HepG2 (cell line): ENCODE data around the gene TMEM79. TPM values are rescaled to one million over a fixed set of nuclear protein-coding genes. Genes with fewer than 3 reads are reported as not detected.

Experiments
- ATAC-seq: fragments of 200-7000 bp; cut with Tn5 transposase; 3 replicates; pipeline ENCODE4 v1.9.1; 2020; ENCODE audit warnings: mild to moderate bottlenecking, moderate library complexity
- BruUV-seq: library from RNA; stranded (reverse); fragments of 400-500 nt; replicated peaks from 2 replicates; lab custom pipeline; 2021; lab: Mats Ljungman, UMichigan
- CTCF ChIA-PET: fragments of 300-600 bp; formaldehyde crosslinking; extraction: SDS; loops from one replicate; lab custom pipeline; 2021; ENCODE audit warnings: low total read pairs, inconsistent platforms, low intra/inter-chr PET ratio; lab: Yijun Ruan, JAX
- POLR2A ChIA-PET: fragments of 350-600 bp; sonication (Branson Sonifier 250); formaldehyde crosslinking; loops from one replicate; lab custom pipeline; 2020; ENCODE audit warnings: antibody characterized with exemption, inconsistent platforms; lab: Yijun Ruan, JAX
- DNase-seq: peaks from one replicate; pipeline ENCODE4 v3.0.0-alpha.2; 2015; ENCODE audit warnings: low spot score
- FAIRE-seq: peaks from 3 replicates; lab custom pipeline; 2011; peaks lifted over from hg19 to GRCh38; lab: Jason Lieb, UNC
- H2AFZ ChIP-seq: one replicate; pipeline ENCODE4 v1.6.1; 2011; ENCODE audit warnings: low read length, inconsistent platforms
- H3K27ac ChIP-seq: fragments of 300-600 bp; 3 replicates; pipeline ENCODE4 v1.8.0; 2011; ENCODE audit warnings: mixed run types, mild to moderate bottlenecking, mixed read lengths, low read length, inconsistent platforms; ENCODE audit not compliant: insufficient read depth; ENCODE audit errors: extremely low read length
- H3K27me3 ChIP-seq, 2 experiments: fragments of 200-600 bp in 1 of 2; 2 replicates in 1 of 2; 3 replicates in 1 of 2; pipeline versions ENCODE4 v1.6.0 to v1.8.0; 2011; ENCODE audit warnings: low read length in 2 of 2, mild to moderate bottlenecking in 2 of 2, moderate library complexity in 2 of 2, inconsistent platforms in 1 of 2; ENCODE audit not compliant: insufficient read depth in 2 of 2, control insufficient read depth in 1 of 2
- H3K36me3 ChIP-seq, 2 experiments: fragments of 200-600 bp in 1 of 2; replicated peaks in 1 of 2; 2 replicates in 1 of 2; 3 replicates in 1 of 2; pipeline versions ENCODE4 v1.5.1 to v1.8.0; 2011; ENCODE audit warnings: low read length in 2 of 2, inconsistent platforms in 1 of 2; ENCODE audit not compliant: insufficient read depth in 2 of 2, control insufficient read depth in 1 of 2
- H3K4me1 ChIP-seq: 2 replicates; pipeline ENCODE4 v1.5.1; 2012; ENCODE audit warnings: low read length, inconsistent platforms; ENCODE audit not compliant: insufficient read depth
- H3K4me2 ChIP-seq: 2 replicates; pipeline ENCODE4 v1.6.0; 2011; ENCODE audit warnings: low read depth, low read length, inconsistent platforms
- H3K4me3 ChIP-seq, 3 experiments: fragments of 200-600 bp in 1 of 3; sonication (generic), shearing (Covaris generic) in 1 of 3; replicated peaks in 1 of 3; 2 replicates each; pipeline ENCODE4 v1.5.1; 2011 to 2016; ENCODE audit warnings: low read length in 3 of 3, inconsistent platforms in 2 of 3, low read depth in 2 of 3, mild to moderate bottlenecking in 2 of 3, control low read depth in 1 of 3, mixed read lengths in 1 of 3; ENCODE audit not compliant: insufficient read depth in 1 of 3
- H3K79me2 ChIP-seq: one replicate; pipeline ENCODE4 v1.6.1; 2011; ENCODE audit warnings: low read length, inconsistent platforms; ENCODE audit not compliant: insufficient read depth
- H3K9ac ChIP-seq: 2 replicates; pipeline ENCODE4 v1.6.0; 2011; ENCODE audit warnings: mild to moderate bottlenecking, low read depth, low read length, inconsistent platforms; ENCODE audit not compliant: insufficient read depth
- H3K9me3 ChIP-seq: 2 replicates; pipeline ENCODE4 v1.5.1; 2012; ENCODE audit warnings: mild to moderate bottlenecking, low read length
- H4K20me1 ChIP-seq: 2 replicates; pipeline ENCODE4 v1.6.0; 2011; ENCODE audit warnings: inconsistent platforms, mild to moderate bottlenecking, low read length, moderate library complexity; ENCODE audit not compliant: insufficient read depth
- ADNP ChIP-seq: sonication (generic); formaldehyde crosslinking; IDR thresholded peaks from 2 replicates; pipeline ENCODE4 v1.4.0; 2020; ENCODE audit warnings: missing genetic modification reagents
- CEBPZ ChIP-seq: IDR thresholded peaks from 2 replicates; pipeline ENCODE4 v1.6.1; 2012; ENCODE audit warnings: low read length, improper control_type of control experiment
- JDP2 ChIP-seq: sonication (generic); formaldehyde crosslinking; IDR thresholded peaks from 2 replicates; pipeline ENCODE4 v1.8.1; 2022; ENCODE audit warnings: missing genetic modification reagents, borderline replicate concordance
- NFE2L2 ChIP-seq: fragments of 150-350 bp; IDR thresholded peaks from 2 replicates; pipeline ENCODE4 v1.6.1; 2014; ENCODE audit warnings: low read length
- NR2C2 ChIP-seq: sonication (generic); formaldehyde crosslinking; IDR thresholded peaks from 2 replicates; pipeline ENCODE4 v1.4.0; 2020; ENCODE audit warnings: missing genetic modification reagents, mild to moderate bottlenecking, moderate library complexity, borderline replicate concordance
- PAX8 ChIP-seq: sonication (generic); formaldehyde crosslinking; IDR thresholded peaks from 2 replicates; pipeline ENCODE4 v1.8.0; 2022; ENCODE audit warnings: mild to moderate bottlenecking, missing genetic modification reagents, borderline replicate concordance
- PHF20 ChIP-seq: sonication (generic); formaldehyde crosslinking; IDR thresholded peaks from 2 replicates; pipeline ENCODE4 v1.5.0; 2020; ENCODE audit warnings: mild to moderate bottlenecking, missing genetic modification reagents
- SIN3A ChIP-seq: IDR thresholded peaks from 2 replicates; pipeline ENCODE4 v1.6.1; 2011; ENCODE audit warnings: low read depth, mild to moderate bottlenecking, control low read depth, low read length, borderline replicate concordance
- ZBTB39 ChIP-seq: sonication (generic); formaldehyde crosslinking; IDR thresholded peaks from 2 replicates; pipeline ENCODE4 v1.5.0; 2020; ENCODE audit warnings: missing genetic modification reagents
- ZNF432 ChIP-seq: sonication (generic); formaldehyde crosslinking; IDR thresholded peaks from 2 replicates; pipeline ENCODE4 v1.5.0; 2020; ENCODE audit warnings: missing genetic modification reagents, mild to moderate bottlenecking, borderline replicate concordance
- ZNF577 ChIP-seq: sonication (generic); formaldehyde crosslinking; IDR thresholded peaks from 2 replicates; pipeline ENCODE4 v1.4.0; 2020; ENCODE audit warnings: mild to moderate bottlenecking, low read depth, missing genetic modification reagents, borderline replicate concordance
- ZNF800 ChIP-seq: sonication (generic); formaldehyde crosslinking; IDR thresholded peaks from 2 replicates; pipeline ENCODE4 v1.4.0; 2020; ENCODE audit warnings: missing genetic modification reagents
- WGBS: methylation state at CpG from one replicate; pipeline ENCODE4 v1.1.6; 2017; ENCODE audit warnings: low lambda C conversion rate; 5-methylcytosine and 5-hydroxymethylcytosine counted together
- in situ Hi-C: cut with HindIII; loops from 2 replicates; pipeline ENCODE4 v1.10.0; 2017; ENCODE audit warnings: low pct_unique_long_range_greater_than_20kb; ENCODE audit not compliant: extremely low pct_ligation_motif_present
- intact Hi-C: fragments of 100-400 bp; cut with micrococcal nuclease; formaldehyde crosslinking; loops from one replicate; pipeline ENCODE4 v1.10.0; 2022; ENCODE audit not compliant: unreplicated experiment
- polyA plus RNA-seq, 8 experiments: library from polyadenylated mRNA; depleted of rRNA in 3 of 8; stranded (reverse) in 7 of 8; unstranded in 1 of 8; fragments of >200 nt; fragmentation: Illumina TruSeq in 4 of 8; extraction: Trizol in 4 of 8; gene quantifications; 2 replicates each; pipeline versions ENCODE4 v1.2.1 to v1.2.3, GENCODE V29; 2011 to 2016; ENCODE audit warnings: low read depth in 4 of 8, missing spikeins in 1 of 8, mixed read lengths in 1 of 8; ENCODE audit not compliant: insufficient read depth in 1 of 8
- total RNA-seq, 5 experiments: library from RNA; depleted of rRNA; stranded (reverse); fragments of >200 nt; fragmentation: Illumina TruSeq; extraction: Trizol; gene quantifications; 2 replicates each; pipeline ENCODE4 v1.2.3, GENCODE V29; 2016; ENCODE audit warnings: low read depth in 1 of 5
- TF ChIP-seq, protein P1 (sequence below): IDR thresholded peaks from 2 replicates; pipeline ENCODE4 v1.6.1; 2012; ENCODE audit warnings: inconsistent platforms
- TF ChIP-seq, protein P2 (sequence below): sonication (generic); formaldehyde crosslinking; IDR thresholded peaks from 2 replicates; pipeline ENCODE4 v1.4.0; 2020; ENCODE audit warnings: mild to moderate bottlenecking, missing genetic modification reagents

Gene TMEM79
- total and polyA plus RNA-seq, 2 of the 13 experiments (the other 11 are each of a cell fraction or from before 2014, with no cell fraction given): 1.2 to 1.9 TPM

DNA sequence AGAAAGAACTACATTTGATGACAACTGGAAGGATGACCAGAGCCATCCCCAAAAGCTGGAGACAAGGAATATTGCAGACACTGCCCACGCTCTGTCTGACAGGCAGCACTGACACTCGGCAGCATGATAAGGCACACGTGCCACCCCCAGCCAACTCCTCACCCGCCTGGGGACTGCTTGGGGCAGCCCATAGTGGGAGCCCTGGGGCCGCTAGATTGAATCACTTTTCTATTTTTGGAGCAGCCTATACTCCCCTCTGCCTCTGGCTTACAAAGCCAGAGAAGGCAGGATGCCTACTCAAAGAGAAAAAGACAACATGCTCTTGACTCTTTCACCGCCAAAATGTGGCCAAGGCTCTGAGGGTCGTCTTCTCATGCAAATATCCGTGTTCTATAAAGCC is 2.8 kb upstream of the TMEM79 start:
- intact Hi-C loops (no loop called here), in situ Hi-C loops (no loop called here)
- no TSS peak for BruUV-seq
- DNase-seq (no peak), ATAC-seq (peak; percentile 4; the same call in 1 of the 3 replicates), FAIRE-seq (no peak)
- peak overlapping the region; percentile 71 to 95 (median 87) for H3K4me3 ChIP-seq
- H3K27ac ChIP-seq: peak overlapping the region; percentile 78
- peaks cover 33% of the 10 kb centered on the region for H3K4me1 ChIP-seq
- H2AFZ ChIP-seq: no peak overlapping the region
- peak overlapping the region; percentile 96 for H3K9ac ChIP-seq
- H3K36me3 ChIP-seq: peaks cover 18 to 44% of the 10 kb centered on the region in 2 experiments
- peaks cover 14% of the 10 kb centered on the region for H4K20me1 ChIP-seq
- no peaks in the 10 kb centered on the region for H3K9me3 ChIP-seq
- ChIA-PET POLR2A (interaction anchor here (0.7 to 7.1 kb wide), 7 partner anchors 9 to 136 kb away, joined by 3 to 115 read pairs (median 9); partner anchors contain the start of genes CCT3, GLMP, PAQR6 and TSACC), CTCF (no interaction called here)
- 45% methylated on average over 7 of the region's 8 CpGs for WGBS
- peak overlapping the region; percentile 88 for H3K4me2 ChIP-seq
- H3K27me3 ChIP-seq: no peaks in the 10 kb centered on the region; a peak in 1 of 5 replicates
- H3K79me2 ChIP-seq: peaks cover 50% of the 10 kb centered on the region
- no peak for TF ChIP-seq CEBPZ
- TF ChIP-seq PHF20 (CRISPR knock-in tag): no peak
- TF ChIP-seq ZNF577 (CRISPR knock-in tag): no peak
- TF ChIP-seq NFE2L2: no peak
- no peak for TF ChIP-seq NR2C2 (CRISPR knock-in tag)
- no peak for TF ChIP-seq PAX8 (CRISPR knock-in tag)
- TF ChIP-seq, protein P1, sequence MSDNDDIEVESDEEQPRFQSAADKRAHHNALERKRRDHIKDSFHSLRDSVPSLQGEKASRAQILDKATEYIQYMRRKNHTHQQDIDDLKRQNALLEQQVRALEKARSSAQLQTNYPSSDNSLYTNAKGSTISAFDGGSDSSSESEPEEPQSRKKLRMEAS: peak; percentile 72
- TF ChIP-seq JDP2 (CRISPR knock-in tag): no peak
- no peak for TF ChIP-seq ZBTB39 (CRISPR knock-in tag)
- TF ChIP-seq ZNF432 (CRISPR knock-in tag): no peak
- no peak for TF ChIP-seq ZNF800 (CRISPR knock-in tag)
- TF ChIP-seq, protein P2, sequence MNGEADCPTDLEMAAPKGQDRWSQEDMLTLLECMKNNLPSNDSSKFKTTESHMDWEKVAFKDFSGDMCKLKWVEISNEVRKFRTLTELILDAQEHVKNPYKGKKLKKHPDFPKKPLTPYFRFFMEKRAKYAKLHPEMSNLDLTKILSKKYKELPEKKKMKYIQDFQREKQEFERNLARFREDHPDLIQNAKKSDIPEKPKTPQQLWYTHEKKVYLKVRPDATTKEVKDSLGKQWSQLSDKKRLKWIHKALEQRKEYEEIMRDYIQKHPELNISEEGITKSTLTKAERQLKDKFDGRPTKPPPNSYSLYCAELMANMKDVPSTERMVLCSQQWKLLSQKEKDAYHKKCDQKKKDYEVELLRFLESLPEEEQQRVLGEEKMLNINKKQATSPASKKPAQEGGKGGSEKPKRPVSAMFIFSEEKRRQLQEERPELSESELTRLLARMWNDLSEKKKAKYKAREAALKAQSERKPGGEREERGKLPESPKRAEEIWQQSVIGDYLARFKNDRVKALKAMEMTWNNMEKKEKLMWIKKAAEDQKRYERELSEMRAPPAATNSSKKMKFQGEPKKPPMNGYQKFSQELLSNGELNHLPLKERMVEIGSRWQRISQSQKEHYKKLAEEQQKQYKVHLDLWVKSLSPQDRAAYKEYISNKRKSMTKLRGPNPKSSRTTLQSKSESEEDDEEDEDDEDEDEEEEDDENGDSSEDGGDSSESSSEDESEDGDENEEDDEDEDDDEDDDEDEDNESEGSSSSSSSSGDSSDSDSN (CRISPR knock-in tag): no peak
- 0 out of 2 replicates have a peak, but pooled peaks have one; percentile 15 for TF ChIP-seq SIN3A
- TF ChIP-seq ADNP (CRISPR knock-in tag): no peak
